D721Med (cell line): ENCODE measurements around the gene PI4KA.

Experiments
- DNase-seq: peaks from one replicate; pipeline ENCODE4 v3.0.0; 2011; ENCODE audit warnings: low spot score; ENCODE audit not compliant: insufficient read length
- FAIRE-seq: peaks from 2 replicates; lab custom pipeline; 2011; peaks lifted over from hg19 to GRCh38; lab: Jason Lieb, UNC
- TF ChIP-seq, protein P1 (sequence below): IDR thresholded peaks from 2 replicates; pipeline ENCODE4 v1.5.1; 2012; ENCODE audit warnings: mild to moderate bottlenecking, control low read depth; ENCODE audit not compliant: insufficient read depth; ENCODE audit errors: missing control alignments

Gene PI4KA

DNA sequence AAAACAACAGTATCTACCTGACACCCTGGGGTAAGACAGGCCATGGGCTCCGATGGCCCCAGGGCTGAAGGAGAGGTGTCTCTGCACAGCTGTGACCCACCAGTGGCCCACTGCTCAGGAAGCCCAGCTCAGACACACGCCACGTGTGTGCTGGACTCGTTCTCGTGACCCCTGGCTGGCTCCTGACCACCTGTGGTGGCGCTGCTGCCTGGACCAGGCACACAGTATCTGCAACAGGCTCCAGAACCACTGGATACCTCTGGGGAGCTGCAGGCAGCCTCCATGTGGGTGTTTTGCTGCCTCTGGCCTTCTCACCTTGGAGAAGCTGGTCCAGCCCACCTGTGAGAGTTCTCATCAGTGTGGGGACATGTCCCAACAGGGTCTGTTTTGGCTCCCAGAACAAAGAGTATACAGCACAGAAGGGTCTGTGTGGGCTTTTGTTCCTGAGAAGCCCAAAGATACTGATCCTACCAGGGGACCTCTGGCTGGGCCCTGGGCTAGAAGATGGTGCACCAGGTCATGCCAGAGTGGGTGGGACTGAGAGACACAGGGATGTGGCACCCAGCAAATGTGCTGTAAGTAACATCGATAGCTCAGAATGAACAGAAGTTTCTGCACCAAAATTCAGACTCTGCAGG lies 106.4 kb downstream of the PI4KA start:
- FAIRE-seq, result no peak

DNA sequence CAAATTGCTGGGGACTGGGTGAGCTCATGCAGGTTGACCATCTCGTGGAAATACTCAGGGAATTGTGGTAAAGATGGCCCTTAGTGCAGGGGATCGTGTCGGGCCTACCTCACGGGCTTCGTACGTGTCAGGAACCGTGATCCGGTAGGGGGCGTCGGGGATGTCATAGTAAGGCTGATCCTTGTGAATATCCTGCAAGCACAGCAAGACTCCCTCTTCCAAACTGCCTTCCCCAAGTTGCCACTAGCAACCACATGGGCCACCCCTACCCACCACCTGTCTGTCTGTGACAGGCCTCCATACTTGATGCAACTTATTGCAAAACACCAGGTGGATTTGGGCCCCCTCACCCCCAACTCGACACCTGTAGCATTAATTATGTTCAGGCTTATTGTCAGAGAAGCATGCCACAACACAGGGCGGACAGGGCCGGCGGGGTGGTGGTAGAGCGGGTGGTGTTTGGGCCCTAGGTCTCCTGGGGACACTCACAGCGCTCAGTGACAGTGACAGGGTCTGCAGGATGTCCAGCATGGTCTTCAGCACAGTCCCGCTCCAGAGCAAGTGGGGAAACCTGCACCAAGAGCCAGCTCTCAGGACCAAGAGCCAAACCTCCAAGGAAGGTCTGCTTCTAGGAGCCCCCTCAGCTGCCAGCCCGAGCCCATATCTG lies 107.3 kb downstream of the PI4KA start:
- FAIRE-seq, result no peak
- no peak for DNase-seq
- TF ChIP-seq, protein P1, sequence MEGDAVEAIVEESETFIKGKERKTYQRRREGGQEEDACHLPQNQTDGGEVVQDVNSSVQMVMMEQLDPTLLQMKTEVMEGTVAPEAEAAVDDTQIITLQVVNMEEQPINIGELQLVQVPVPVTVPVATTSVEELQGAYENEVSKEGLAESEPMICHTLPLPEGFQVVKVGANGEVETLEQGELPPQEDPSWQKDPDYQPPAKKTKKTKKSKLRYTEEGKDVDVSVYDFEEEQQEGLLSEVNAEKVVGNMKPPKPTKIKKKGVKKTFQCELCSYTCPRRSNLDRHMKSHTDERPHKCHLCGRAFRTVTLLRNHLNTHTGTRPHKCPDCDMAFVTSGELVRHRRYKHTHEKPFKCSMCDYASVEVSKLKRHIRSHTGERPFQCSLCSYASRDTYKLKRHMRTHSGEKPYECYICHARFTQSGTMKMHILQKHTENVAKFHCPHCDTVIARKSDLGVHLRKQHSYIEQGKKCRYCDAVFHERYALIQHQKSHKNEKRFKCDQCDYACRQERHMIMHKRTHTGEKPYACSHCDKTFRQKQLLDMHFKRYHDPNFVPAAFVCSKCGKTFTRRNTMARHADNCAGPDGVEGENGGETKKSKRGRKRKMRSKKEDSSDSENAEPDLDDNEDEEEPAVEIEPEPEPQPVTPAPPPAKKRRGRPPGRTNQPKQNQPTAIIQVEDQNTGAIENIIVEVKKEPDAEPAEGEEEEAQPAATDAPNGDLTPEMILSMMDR, result no peak

More for the DNA sequence above, 106.4 kb downstream of the PI4KA start:
- TF ChIP-seq, protein P1, result no peak
- no peak for DNase-seq

DNA sequence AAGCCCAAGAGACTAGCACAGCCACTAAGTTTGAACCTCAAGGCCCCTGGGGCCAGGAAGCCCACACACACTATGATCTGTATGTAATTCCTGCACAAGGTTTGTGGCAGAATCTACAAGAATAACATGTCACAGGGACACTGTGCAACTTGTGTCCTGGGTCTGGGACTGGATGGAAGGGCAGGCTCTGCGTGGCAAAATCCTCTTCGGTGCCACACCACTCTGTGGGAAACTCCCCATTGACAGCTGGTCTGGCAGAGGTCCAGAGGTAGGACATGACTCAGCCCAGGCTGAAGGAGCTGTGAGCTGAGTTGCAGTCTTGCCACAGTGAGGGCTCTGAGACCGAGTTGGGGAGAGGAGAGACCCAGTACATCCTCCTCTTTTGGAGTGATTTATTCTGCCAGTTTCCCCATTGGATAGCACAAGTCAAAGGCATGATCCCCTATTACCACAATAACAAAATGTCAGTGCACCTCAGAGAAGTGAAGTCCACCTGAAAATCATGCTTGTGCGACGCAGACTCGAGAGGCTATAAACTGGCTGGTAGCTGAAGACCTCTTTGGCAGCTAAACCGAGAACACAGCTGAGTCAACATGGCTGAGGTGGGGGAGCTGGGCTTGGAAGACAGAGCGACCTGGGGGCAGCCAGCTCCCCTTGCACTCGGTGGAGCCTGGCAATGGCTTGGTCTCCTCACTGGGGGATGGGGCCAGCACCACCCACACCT lies 108.0 kb downstream of the PI4KA start:
- DNase-seq (no peak), FAIRE-seq (no peak)
- TF ChIP-seq, protein P1, result no peak

DNA sequence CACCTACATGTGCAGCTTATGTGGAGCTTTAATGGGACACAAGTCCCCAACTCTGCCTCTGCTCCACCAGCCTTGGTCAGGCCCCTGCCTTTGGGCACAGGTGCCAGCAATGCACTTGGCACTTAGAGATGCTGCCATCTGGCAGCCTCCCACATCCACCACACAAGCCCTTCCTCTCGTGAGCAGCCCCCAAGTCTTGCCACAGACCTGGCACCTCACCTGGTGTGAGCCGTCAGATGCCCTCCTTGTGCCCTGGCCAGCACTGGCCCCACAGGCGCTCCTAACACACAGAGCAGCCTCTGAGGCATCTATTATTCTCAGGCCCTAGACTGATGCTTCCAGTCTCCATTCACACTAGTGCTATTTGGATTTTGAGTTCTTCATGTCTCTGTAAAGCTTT lies 109.2 kb downstream of the PI4KA start:
- no peak for FAIRE-seq

DNA sequence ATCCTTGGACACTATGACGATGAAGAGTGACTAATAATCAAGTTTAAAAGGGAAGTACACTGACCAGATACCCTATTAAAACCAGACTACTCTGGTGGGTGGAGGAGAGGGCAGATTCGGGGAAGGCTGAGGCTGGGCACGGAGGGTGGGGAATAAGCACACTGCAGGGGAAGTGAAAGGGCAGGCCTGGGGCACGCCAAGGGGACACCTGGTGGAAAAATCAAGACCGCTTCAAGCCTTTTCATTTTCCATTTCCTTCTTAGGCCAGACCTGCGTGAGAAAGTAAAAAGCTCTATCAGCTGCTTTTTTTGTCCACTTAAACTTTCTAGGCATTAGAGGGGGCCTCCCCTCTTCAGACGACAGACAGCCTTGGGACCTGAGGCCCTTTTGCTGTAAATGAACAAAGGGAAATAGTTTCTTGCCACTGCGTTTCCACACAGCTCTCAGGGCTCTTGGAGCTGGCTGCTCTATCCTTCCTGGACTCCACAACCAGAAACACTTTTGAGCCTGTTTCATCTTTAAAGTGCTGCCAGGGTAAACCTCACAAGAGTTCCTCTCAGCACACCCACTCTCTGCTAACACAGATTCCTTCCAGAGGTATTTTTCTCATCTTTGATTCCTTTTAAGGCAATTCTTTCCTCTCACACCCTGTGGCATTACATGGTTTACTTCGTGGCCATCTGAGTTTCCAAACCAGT lies 109.7 kb downstream of the PI4KA start:
- FAIRE-seq, result no peak
- TF ChIP-seq, protein P1, result no peak
- no peak for DNase-seq

More for the DNA sequence above, 109.2 kb downstream of the PI4KA start:
- no peak for DNase-seq
- TF ChIP-seq, protein P1, result no peak

DNA sequence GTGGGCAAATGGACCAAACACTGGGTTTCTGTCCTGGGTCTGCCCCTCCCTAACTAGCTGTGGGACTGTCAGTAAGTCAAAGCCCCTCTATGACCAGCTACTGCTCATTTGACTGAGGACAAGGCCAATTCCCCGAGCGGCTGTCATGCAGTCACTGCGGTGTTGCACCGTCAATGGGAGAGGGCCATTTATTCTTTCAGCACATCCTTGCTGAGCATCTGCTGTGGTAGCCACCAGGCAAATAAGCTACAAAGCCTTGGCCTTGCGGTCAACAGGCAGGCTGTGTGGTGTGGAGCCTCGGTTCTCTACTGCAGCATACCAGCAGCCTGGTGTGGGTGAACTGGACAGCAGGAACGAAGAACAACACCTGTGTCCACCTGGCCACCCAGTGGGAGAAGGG lies 110.5 kb downstream of the PI4KA start:
- FAIRE-seq (no peak), DNase-seq (no peak)
- TF ChIP-seq, protein P1, result no peak
